ENCODE results near the gene C1orf53. TPM values are rescaled to one million over a fixed set of nuclear protein-coding genes. Genes with fewer than 3 reads are reported as not detected.
"Not testable (repeated sequence)": the region's sequence is repeated elsewhere in the genome, so short reads cannot be mapped to it uniquely, and the experiment has no call there.

C1orf53 gene
- total and polyA plus RNA-seq, 2 of the 4 experiments (the other 2 are of a cell fraction): 4.8 to 7.0 TPM

- H2AK9ac ChIP-seq (replicated peaks; ENCODE audit: low read depth, low read length, poor library complexity); H3K27me3 ChIP-seq (ENCODE audit: control insufficient read depth, insufficient read depth, low read length); POLR2A ChIA-PET (ENCODE audit: unreplicated experiment); H3K4me3 ChIP-seq (ENCODE audit: insufficient read depth, low read depth, low read length); intact Hi-C loops (cut with micrococcal nuclease); H3K23ac ChIP-seq (ENCODE audit: low read depth, low read length); H3K4ac ChIP-seq (ENCODE audit: low read depth, low read length); H3K4me2 ChIP-seq (ENCODE audit: low read depth, low read length); H3K18ac ChIP-seq (ENCODE audit: low read depth, low read length); H4K8ac ChIP-seq (ENCODE audit: low read depth in 2 of 2, low read length in 2 of 2); H4K20me1 ChIP-seq (ENCODE audit: insufficient read depth, low read length); H4K91ac ChIP-seq (ENCODE audit: insufficient read depth, low read depth, low read length); DNase-seq; H2BK120ac ChIP-seq (ENCODE audit: low read depth, low read length); H3K9me1 ChIP-seq (ENCODE audit: insufficient read depth, low read length); H4K5ac ChIP-seq (ENCODE audit: low read depth, low read length); H3K79me1 ChIP-seq (ENCODE audit: low read depth in 1 of 2, low read length in 2 of 2); H3K9me3 ChIP-seq (ENCODE audit: control insufficient read depth, insufficient read depth, low read length); H2BK15ac ChIP-seq (ENCODE audit: low read depth, low read length); dilution Hi-C loops (cut with HindIII; ENCODE audit: low sequenced_read_pairs, unreplicated experiment); H2BK20ac ChIP-seq (ENCODE audit: low read depth, low read length); H3K9ac ChIP-seq (ENCODE audit: low read depth, low read length); H3K4me1 ChIP-seq (ENCODE audit: control insufficient read depth, insufficient read depth, low read length); ATAC-seq (ENCODE audit: low read depth); CTCF ChIA-PET; H3K27ac ChIP-seq (ENCODE audit: insufficient read depth, low read length); in situ Hi-C loops (cut with MboI; ENCODE audit: low sequenced_read_pairs); BruUV-seq (replicated peaks); H3K56ac ChIP-seq (ENCODE audit: extremely low read depth, insufficient read depth, low read length); H3K36me3 ChIP-seq (ENCODE audit: control insufficient read depth, insufficient read depth, low read length); H2AK5ac ChIP-seq (ENCODE audit: low read depth, low read length); H3K14ac ChIP-seq (replicated peaks; ENCODE audit: low read depth, low read length); H2BK5ac ChIP-seq (ENCODE audit: low read depth, low read length, poor library complexity, severe bottlenecking); H2AFZ ChIP-seq (replicated peaks; ENCODE audit: low read length, poor library complexity): not testable (repeated sequence)
- no CpG with 5 or more reads among the region's 2 CpGs for WGBS, 2 experiments (ENCODE audit: extremely low coverage in 2 of 2, insufficient read length in 1 of 2)
Observed at GRCh38 chr1:197855751-197856150, 46.7 kb upstream of the C1orf53 start.
